Cortex of kidney (tissue), 1 donor: Measurements from ENCODE around the gene NEMP2.

ENCODE experiments used
- DNase-seq: peaks from one replicate; lab custom pipeline; 2025; lab: John Stamatoyannopoulos, UW

The NEMP2 gene

DNA sequence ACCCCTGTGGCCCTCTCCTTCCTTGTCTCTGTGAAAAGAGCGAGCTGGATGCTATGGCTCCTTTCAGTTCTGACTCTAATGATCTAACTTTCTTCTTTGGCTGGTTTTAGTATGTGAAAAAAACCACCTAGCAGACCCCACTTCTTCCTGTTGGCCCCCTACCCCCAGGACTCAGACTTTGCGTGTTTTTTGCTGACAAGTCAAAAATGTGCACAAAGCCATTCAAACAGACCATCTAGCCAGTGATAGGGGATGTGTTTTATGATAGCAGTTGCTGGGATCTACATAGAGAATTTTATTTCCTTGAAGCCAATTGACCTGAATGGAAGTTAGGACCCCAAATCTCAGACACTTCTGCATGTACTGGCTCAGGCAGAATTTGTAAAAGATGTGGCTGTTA lies 77.3 kb downstream of the NEMP2 start:
- DNase-seq: no peak

DNA sequence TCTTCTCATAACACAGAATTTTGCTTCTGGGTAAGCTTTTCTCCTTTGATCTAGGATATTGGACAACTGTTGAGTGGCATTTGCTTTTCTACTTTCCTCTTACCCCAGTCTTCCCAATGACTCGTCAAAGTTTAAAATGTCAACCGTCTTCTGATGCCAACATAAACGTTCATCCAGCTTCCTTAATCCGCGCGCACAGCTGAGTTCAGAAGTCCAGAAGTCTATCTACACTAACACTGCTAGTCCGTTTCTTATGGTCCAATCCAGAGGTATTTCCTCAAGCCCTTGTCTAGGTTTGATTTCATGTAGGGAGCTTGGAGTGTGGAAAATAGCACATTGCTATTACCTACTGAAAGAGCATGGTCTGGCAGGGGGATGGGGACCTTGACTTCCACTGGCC lies 77.7 kb downstream of the NEMP2 start:
- DNase-seq: no peak

DNA sequence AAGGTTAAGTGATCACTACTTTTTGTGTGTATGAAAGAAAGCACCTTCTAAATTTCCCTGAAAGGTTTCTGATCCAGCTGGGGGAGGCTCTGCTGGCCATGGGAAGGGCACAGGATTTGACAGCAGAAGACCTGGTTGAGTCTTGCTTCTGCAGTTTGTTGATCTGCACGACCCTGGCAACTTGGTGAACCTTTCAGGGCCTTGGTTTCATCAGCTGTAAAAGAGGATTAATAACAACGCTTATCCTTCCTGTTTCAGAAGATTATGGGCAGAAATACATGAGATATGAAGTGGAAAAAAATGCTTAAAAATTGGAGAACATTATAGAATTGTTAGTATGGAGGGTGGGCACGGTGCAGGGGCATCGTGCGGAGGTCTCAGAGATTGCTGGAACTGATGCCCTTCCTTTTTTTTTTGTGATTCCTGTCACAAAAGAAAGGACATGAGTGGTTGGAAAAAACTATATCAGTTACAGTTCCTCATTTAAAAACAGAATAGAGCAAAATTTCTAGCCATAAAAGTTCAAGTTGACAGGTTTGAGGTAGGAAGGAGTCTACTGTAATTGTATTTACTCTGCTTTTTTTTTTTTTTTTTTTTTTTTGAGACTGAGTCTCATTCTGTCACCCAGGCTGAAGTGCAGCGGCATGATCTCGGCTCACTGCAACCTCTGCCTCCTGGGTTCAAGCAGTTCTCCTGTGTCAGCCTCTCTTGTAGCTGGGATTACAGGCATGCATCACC lies 79.0 kb downstream of the NEMP2 start:
- DNase-seq: no peak

DNA sequence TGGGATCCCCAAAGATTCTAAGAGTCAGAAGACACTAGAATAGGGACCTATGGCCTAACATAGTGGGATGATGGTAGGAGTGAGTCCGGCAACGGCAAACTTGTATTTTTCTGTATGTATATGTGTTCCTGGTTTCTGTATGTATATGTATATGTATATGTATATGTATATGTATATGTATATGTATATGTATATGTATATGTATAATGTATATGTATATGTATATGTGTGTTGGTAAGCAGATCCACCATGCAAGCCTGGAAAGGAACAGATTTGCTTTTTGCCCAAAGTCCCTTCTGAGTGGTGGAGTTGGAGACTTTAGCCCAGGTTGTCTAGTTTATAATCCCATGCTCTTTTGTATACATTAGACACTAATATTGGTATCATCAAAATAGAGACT lies 79.7 kb downstream of the NEMP2 start:
- DNase-seq: no peak
